Nephron progenitor cell (in vitro differentiated cells): ENCODE results near the gene ZRANB3.

Experiments
- DNase-seq: peaks from one replicate; pipeline ENCODE4 v3.0.0; 2021
- H3K27ac Mint-ChIP-seq: 2 replicates; pipeline ENCODE4 v1.8.0; 2021; ENCODE audit warnings: mild to moderate bottlenecking, moderate library complexity, mixed read lengths
- H3K27me3 Mint-ChIP-seq: 2 replicates; pipeline ENCODE4 v1.8.0; 2021; ENCODE audit warnings: mild to moderate bottlenecking, low read depth, mixed read lengths; ENCODE audit not compliant: poor library complexity
- H3K36me3 Mint-ChIP-seq: 2 replicates; pipeline ENCODE4 v1.8.0; 2021; ENCODE audit warnings: low read depth, mixed read lengths
- H3K4me1 Mint-ChIP-seq: 2 replicates; pipeline ENCODE4 v1.8.0; 2021; ENCODE audit warnings: mixed read lengths
- H3K4me3 Mint-ChIP-seq: 2 replicates; pipeline ENCODE4 v1.8.0; 2021; ENCODE audit warnings: mild to moderate bottlenecking, moderate library complexity, mixed read lengths
- H3K9me3 Mint-ChIP-seq: 2 replicates; pipeline ENCODE4 v1.8.0; 2021; ENCODE audit warnings: mild to moderate bottlenecking, moderate library complexity, mixed read lengths
- TF ChIP-seq, protein P1 (sequence below): fragments of 200-600 bp; sonication (generic); IDR thresholded peaks from 2 replicates; pipeline ENCODE4 v1.5.0; 2021; ENCODE audit warnings: antibody characterized with exemption

The ZRANB3 gene

DNA sequence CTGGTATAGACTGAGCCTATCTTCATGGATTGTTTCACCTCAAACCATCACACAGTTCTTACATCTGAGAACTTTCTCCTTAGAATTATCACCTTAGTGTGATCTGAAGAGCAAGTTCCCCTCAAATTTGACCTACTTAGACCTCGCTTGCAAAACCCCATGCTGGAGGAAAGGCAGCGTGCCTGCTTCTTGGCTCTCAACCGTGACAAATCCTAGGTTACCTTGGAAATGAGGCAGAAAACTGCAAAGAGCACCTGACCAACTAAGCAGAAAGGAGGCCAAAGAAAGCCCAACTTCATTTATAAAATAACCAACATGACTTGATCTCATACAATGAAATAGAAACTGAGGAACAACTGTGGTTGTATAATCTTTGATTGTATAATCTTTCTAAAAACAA is 332.5 kb downstream of the ZRANB3 start:
- Mint-ChIP-seq H3K4me1 (peaks cover 12% of the 10 kb centered on the region), H3K36me3 (peaks cover 14% of the 10 kb centered on the region), H3K27me3 (peaks cover 2% of the 10 kb centered on the region), H3K9me3 (peaks cover 6% of the 10 kb centered on the region), H3K4me3 (no peak overlapping the region), H3K27ac (peak overlapping the region; percentile 86)
- TF ChIP-seq, protein P1, sequence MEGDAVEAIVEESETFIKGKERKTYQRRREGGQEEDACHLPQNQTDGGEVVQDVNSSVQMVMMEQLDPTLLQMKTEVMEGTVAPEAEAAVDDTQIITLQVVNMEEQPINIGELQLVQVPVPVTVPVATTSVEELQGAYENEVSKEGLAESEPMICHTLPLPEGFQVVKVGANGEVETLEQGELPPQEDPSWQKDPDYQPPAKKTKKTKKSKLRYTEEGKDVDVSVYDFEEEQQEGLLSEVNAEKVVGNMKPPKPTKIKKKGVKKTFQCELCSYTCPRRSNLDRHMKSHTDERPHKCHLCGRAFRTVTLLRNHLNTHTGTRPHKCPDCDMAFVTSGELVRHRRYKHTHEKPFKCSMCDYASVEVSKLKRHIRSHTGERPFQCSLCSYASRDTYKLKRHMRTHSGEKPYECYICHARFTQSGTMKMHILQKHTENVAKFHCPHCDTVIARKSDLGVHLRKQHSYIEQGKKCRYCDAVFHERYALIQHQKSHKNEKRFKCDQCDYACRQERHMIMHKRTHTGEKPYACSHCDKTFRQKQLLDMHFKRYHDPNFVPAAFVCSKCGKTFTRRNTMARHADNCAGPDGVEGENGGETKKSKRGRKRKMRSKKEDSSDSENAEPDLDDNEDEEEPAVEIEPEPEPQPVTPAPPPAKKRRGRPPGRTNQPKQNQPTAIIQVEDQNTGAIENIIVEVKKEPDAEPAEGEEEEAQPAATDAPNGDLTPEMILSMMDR, result no peak
- no peak for DNase-seq

DNA sequence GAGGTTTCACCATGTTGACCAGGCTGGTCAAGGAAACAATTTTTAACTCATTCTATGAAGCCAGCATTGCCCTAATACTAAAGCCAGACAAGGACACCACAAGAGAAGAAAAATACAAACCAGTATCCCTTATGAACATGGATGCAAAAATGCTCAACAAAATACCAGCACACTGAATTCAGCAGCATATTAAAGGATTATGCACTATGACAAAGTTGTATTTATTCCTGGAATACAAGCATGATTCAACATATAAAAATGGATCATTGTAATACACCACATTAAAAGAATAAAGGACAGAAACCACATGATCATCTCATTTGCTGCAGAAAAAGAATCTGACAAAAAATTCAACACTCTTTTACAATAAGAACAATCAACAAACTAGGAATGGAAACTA is 340.2 kb downstream of the ZRANB3 start:
- Mint-ChIP-seq H3K36me3 (peaks cover 51% of the 10 kb centered on the region), H3K4me1 (no peaks in the 10 kb centered on the region), H3K27ac (no peak overlapping the region), H3K9me3 (peaks cover 59% of the 10 kb centered on the region), H3K27me3 (peaks cover 2% of the 10 kb centered on the region), H3K4me3 (no peak overlapping the region)
- TF ChIP-seq, protein P1, result no peak
- DNase-seq, result no peak

DNA sequence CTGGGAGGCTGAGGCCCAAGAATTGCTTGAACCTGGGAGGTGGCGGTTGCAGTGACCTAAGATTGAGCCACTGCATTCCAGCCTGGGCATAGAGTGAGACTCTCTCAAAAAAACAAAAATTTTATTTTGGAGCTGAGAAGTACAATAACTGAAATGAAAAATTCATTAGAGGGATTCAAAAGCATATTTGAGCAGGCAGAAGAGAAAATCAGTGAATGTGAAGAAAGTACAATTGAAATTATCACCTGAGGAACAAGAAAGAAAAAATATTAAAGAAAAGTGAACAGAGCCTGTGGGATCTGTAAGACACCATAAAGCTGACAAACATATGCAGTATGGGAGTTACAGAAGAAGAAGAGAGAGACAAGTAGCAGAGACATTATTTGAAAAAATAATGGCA is 341.9 kb downstream of the ZRANB3 start:
- Mint-ChIP-seq H3K9me3 (peaks cover 55% of the 10 kb centered on the region), H3K27ac (no peak overlapping the region), H3K4me3 (no peak overlapping the region), H3K36me3 (peaks cover 49% of the 10 kb centered on the region), H3K4me1 (no peaks in the 10 kb centered on the region), H3K27me3 (peaks cover 2% of the 10 kb centered on the region)
- DNase-seq, result no peak
- TF ChIP-seq, protein P1, result no peak

DNA sequence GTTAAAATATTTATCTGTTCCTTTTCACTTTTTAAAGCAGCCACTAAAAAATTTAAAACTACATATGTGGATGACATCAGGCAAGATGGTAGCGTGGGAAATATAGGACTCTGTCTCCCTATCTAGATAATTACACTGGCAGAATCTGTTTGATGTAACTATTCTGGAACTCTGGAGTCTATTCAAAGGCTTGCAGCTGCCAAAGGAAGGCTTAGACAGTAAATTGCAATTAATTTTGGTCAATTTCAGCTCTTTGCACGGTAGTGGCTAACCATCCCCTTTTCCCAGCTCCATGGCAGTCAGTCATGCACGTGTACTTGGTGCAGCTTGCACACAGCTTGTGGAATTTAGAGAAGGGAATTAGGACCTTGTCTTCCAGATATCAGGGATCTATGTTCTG is 343.7 kb downstream of the ZRANB3 start:
- no peak overlapping the region for H3K27ac Mint-ChIP-seq
- H3K4me3 Mint-ChIP-seq, result no peak overlapping the region
- peaks cover under 1% of the 10 kb centered on the region for H3K4me1 Mint-ChIP-seq
- peaks cover 41% of the 10 kb centered on the region for H3K9me3 Mint-ChIP-seq
- H3K36me3 Mint-ChIP-seq, result peaks cover 34% of the 10 kb centered on the region
- no peak for DNase-seq
- H3K27me3 Mint-ChIP-seq, result peaks cover 2% of the 10 kb centered on the region
- TF ChIP-seq, protein P1, result no peak

DNA sequence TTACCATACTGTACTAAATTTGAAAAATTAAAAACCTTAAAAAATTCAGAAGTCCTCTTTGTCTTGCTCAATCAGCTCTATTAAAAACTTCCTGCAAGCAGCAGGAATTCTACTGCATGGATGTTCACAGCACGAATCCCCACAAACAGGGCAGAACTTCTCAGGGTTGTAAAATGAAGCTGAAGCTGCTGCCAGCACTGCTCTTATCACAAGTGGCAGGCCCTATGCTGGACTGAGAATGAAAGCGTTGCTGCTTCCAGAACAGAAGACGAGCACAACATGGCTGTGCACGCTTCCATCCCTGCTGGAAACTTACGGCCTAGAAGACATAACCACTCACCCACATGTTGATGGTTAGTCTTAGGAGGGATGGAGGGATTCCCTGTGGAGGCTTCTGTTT is 345.0 kb downstream of the ZRANB3 start:
- TF ChIP-seq, protein P1, result no peak
- Mint-ChIP-seq H3K27ac (no peak overlapping the region), H3K9me3 (peaks cover 30% of the 10 kb centered on the region), H3K36me3 (peaks cover 25% of the 10 kb centered on the region), H3K4me3 (no peak overlapping the region), H3K4me1 (peaks cover 5% of the 10 kb centered on the region), H3K27me3 (peaks cover 2% of the 10 kb centered on the region)
- no peak for DNase-seq

DNA sequence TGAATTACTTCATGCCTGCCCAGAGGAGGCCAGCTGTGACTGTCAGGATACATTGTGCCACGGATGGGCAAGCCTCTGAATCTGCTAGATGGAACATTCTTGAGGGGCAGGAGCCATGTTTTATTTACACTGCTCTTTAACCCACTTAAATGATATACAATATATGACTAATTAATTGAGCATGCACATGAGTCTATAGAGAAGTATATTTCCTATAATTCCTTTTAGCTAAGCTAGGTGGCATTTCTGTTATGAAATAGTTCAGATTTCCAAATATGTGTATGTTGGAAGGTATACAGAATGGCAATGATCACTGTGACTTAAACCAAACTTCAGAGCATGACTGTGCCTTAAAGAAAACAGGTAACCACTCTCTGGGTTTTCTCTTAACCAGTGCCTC is 347.2 kb downstream of the ZRANB3 start:
- Mint-ChIP-seq H3K9me3 (peaks cover 10% of the 10 kb centered on the region), H3K27ac (no peak overlapping the region), H3K27me3 (no peaks in the 10 kb centered on the region), H3K4me3 (no peak overlapping the region), H3K36me3 (peaks cover 9% of the 10 kb centered on the region), H3K4me1 (peaks cover 5% of the 10 kb centered on the region)
- DNase-seq, result no peak
- TF ChIP-seq, protein P1, result no peak
